Adrenal gland (tissue), 5 donors: ENCODE measurements around the gene LMNB1.

Experiments used
- POLR2A ChIP-seq, 2 donors: fragments of 450-650 bp; IDR thresholded peaks; one replicate each; pipeline ENCODE4 v1.6.1; 2017; ENCODE audit warnings: antibody characterized with exemption in 2 of 2, mild to moderate bottlenecking in 2 of 2, moderate library complexity in 1 of 2
- TF ChIP-seq, protein P1 (sequence below), 6 experiments: fragments of 450-650 bp in 4 of 6; fragments of 200-600 bp in 2 of 6; sonication (generic) in 1 of 6; IDR thresholded peaks; 1 replicate in 5 of 6; 2 replicates in 1 of 6; pipeline versions ENCODE4 v1.5.1 to v1.8.0; 2016 to 2021; ENCODE audit warnings: antibody characterized with exemption in 6 of 6, mild to moderate bottlenecking in 2 of 6, moderate library complexity in 1 of 6
- donor health status: DM: no; HTN: no; CAD: no.

DNA sequence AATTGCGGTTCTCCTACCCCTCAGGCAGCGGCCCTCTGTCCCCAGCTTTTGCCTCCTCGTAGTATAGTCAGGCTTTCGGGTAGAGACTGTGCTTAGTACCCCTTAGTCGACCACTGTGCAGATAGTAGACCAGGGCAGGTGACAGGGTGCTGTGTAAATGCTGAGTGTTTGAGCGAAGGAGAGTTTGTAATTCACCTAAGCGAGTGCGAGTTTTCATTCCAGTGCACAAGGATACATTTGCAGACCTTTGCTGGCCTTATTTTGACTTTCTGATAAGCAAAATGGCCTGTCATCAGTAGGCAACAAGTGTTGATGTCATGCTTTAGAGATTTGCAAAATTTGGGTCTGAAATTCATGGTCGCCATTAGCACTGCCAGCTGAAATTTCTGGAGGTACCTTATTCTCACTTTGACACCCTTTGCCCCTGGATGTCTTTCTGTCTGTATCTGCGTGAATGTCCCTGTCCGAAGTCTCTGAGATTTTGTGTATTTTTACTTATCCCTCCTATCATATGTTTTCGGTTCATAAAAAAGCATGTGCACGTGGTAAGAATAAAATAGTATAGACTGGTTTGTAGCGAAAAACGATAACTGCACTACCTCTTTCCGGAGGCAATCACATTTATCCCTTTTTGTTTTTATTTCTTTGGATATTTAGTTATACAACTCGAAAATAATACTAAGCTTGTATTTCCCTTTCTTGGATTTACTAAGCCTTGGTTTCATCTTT is 1.9 kb downstream of the LMNB1 start:
- TF ChIP-seq, protein P1, sequence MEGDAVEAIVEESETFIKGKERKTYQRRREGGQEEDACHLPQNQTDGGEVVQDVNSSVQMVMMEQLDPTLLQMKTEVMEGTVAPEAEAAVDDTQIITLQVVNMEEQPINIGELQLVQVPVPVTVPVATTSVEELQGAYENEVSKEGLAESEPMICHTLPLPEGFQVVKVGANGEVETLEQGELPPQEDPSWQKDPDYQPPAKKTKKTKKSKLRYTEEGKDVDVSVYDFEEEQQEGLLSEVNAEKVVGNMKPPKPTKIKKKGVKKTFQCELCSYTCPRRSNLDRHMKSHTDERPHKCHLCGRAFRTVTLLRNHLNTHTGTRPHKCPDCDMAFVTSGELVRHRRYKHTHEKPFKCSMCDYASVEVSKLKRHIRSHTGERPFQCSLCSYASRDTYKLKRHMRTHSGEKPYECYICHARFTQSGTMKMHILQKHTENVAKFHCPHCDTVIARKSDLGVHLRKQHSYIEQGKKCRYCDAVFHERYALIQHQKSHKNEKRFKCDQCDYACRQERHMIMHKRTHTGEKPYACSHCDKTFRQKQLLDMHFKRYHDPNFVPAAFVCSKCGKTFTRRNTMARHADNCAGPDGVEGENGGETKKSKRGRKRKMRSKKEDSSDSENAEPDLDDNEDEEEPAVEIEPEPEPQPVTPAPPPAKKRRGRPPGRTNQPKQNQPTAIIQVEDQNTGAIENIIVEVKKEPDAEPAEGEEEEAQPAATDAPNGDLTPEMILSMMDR (IDR thresholded peaks at IDR 0.05), result no peak
- no peak for TF ChIP-seq POLR2A (IDR thresholded peaks at IDR 0.05)
